Left ventricle myocardium superior (tissue), 1 donor: Measurements from ENCODE around the gene FOXP1. TPM values are rescaled to one million over a fixed set of nuclear protein-coding genes. Genes with fewer than 3 reads are reported as not detected.
"Not testable (repeated sequence)": the region's sequence is repeated elsewhere in the genome, so short reads cannot be mapped to it uniquely, and the experiment has no call there.

Source experiments
- ATAC-seq: fragments of 200-7000 bp; cut with Tn5 transposase; one replicate; pipeline ENCODE4 v1.9.1; 2020; ENCODE audit warnings: mild to moderate bottlenecking, moderate library complexity
- DNase-seq: peaks from one replicate; pipeline ENCODE4 v3.0.0-alpha.2; 2020
- intact Hi-C: fragments of 100-400 bp; cut with micrococcal nuclease; formaldehyde crosslinking; loops from one replicate; pipeline ENCODE4 v1.11.0; 2022
- total RNA-seq: library from RNA; stranded (reverse); fragmentation: NEBNext Ultra II Directional; extraction: Animal tissue kit (Norgen Biotek cat#: 25700); gene quantifications from one replicate; pipeline ENCODE4 v1.2.1, GENCODE V29; 2021
- donor health status: DM: no; HTN: yes; CAD: no; lungs with severe emphysema.

The FOXP1 gene
- total RNA-seq, 1 donor from 2014 or later = 35.2 TPM

DNA sequence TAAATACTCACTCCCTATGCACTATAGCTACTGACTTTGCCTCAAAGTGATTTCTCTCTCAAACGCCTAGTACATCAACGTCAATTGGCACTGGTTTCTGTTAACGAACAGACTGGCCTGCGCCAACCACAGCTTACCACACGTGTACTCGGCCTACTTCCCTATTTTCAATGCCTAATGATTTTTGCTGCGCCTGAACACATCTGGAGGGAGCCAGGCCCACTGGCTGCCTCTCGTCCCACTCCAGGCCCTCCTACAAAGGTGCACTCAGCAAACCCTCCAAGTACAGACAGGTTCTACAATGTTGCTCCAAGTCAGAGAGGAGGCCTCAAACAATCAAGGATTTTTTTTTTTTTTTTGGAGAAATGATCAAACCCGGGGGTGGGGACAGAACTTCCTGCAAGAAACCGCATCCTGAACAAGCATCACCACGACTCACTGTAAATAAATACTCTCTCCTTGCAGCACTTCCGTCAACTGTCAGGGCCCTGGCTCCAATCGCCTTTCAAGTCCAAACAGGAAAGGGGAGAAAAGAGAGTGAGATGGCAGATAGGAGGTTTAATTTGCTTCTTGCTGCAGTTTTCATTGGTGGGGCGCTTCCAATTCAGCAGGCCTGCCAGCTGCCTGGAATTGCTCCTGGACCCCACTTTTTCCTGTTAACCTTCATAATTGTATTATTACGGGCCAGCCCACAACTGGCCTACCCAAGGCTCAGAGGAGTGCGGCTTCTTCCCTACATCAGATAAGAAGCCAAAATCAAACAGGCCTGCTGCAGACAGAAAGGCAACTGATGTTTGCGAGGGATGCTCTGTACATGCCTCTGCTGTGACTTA is 139.3 kb downstream of the FOXP1 start:
- peak; percentile 69 for ATAC-seq
- intact Hi-C loops = no loop called here
- DNase-seq = peak; percentile 58

- DNase-seq (no peak), ATAC-seq (no peak)
- intact Hi-C loops = no loop called here
Observed at GRCh38 chr3:71443332-71443731, 140.2 kb downstream of the FOXP1 start.

GRCh38 chr3:71442652-71443042 is 140.9 kb downstream of the FOXP1 start:
- ATAC-seq (no peak), DNase-seq (no peak)
- intact Hi-C loops = no loop called here

GRCh38 chr3:71441925-71442651 is 141.4 kb downstream of the FOXP1 start:
- ATAC-seq (no peak), DNase-seq (no peak)
- intact Hi-C loops = no loop called here

DNA sequence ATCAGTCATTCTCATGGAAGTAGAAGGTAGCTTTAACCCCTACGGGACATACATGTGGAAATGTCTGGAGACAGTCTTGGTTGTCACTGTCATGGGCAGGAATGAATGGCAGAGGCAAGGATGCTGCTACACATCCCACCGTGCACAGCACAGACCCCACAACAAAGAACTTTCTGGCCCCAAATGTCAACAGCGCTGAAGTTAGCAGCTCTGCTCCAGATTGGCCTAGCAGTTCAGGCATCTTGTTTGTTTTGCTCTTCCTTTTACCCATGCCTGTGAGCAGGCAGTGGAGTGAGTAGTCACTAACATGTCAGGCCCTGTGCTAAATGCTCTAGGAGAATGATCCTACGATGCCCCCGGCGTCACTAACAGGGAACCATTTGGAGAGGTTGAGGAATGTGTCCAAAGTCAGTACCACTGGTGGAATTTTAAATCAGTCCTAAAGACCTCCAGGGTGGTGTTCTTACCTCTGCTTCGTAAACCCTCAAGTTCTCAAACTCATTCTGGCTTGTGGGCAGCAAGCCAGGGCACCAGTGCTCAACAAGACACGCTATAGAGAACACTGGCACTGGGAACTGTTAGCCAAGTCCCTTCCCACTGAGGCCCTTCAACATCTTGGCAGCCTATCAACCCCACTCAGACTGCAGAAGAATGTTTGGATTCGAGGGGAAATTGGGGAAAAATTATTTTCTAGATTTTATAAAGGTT is 142.2 kb downstream of the FOXP1 start:
- DNase-seq (peak; percentile 66), ATAC-seq (peak; percentile 55)
- intact Hi-C loops = no loop called here

- ATAC-seq (no peak), DNase-seq (no peak)
- intact Hi-C loops = no loop called here
Observed at GRCh38 chr3:71438904-71439303, 144.6 kb downstream of the FOXP1 start.

- intact Hi-C loops = no loop called here
- ATAC-seq (no peak), DNase-seq (no peak)
Observed at GRCh38 chr3:71438071-71438685, 145.3 kb downstream of the FOXP1 start.

DNA sequence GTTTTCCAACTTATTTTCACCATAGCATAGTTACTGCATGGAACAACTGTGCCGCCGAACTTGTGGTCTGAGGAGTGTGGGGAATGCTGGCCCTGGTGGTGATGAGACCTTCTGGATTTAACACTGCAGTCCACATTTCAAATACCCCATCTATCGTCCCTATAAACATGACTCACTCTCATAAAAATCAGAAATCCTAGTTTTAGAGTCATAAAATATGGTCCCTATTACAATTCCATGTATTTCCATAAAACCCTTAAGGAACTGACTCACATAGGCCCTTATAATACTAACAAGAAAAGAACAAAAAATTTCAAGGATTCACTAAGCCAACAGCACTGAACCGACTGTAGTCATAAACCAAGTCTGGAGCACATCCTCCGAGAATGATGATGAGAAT is 147.2 kb downstream of the FOXP1 start:
- ATAC-seq = no peak
- no peak for DNase-seq
- intact Hi-C loops = no loop called here

- ATAC-seq, intact Hi-C loops, DNase-seq: not testable (repeated sequence)
Observed at GRCh38 chr3:71435836-71436235, 147.7 kb downstream of the FOXP1 start.

DNA sequence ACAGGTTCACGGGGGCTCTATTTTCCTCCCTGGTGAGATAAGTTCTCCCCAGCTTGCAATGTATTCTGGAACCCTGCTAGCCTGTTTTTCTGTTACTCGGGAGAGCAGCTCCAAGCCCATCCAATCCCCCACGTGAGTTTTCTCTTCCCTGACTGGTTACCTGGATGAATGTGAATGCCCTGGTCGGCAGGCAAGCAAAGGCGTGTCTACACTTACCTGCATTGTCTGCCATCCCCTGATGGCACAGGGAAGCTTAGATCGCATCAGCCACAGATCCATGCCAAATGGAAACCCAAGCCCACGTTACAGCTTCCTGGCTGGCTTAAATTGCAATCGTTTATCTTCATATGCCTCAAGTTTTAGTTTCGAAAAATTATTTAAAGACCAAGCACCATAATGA is 149.9 kb downstream of the FOXP1 start:
- DNase-seq (no peak), ATAC-seq (no peak)
- intact Hi-C loops = no loop called here

- peak; percentile 51 for DNase-seq
- ATAC-seq = peak; percentile 74
- intact Hi-C loops = no loop called here
Observed at GRCh38 chr3:71432044-71432975, 151.2 kb downstream of the FOXP1 start.

DNA sequence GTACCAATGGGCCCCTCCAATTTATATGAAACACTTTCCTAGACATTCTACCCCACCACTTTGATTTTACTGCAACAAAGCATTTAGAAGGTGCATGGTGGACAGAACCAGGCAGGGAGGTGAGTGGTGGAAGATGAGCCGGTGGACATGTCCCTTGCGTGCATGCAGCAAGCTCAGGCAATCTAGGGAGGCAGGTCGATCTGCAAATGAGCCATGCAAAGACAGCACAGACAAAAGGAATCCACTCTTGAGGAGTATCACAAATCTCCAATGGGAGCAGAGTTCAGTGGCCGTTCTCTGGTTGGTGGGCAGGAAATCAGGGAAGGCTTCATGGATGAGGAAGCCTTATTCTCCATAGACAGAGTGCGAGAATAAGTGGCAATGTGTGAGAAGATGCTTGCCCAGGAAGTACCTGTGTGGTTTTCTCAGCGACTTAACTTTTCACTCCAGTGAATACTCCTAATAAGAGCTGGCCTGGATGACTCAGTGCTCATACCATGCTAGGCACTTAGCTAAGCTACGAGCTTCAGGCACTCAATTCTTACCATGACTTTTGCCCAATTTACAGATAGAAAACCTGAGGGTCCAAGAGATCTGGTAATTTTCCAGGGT is 152.5 kb downstream of the FOXP1 start:
- DNase-seq (no peak), ATAC-seq (no peak)
- intact Hi-C loops = no loop called here

DNA sequence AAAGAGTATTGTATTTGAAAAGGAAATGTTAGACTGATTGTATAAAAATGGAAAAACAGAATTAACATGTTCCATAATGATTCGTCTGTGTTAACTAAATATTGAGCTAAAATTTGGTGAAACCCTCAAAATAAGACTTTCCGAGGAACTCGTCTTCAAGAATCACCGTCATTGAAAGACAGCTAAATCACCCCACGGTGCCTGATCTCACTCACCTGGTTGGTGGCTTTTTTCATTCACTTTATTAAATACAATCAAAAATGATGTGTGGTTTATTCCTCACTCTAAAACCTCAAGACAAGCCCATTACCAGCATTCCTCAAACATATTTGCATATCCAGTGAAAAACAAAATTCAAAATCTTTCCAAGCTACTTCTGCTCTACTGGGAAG is 153.9 kb downstream of the FOXP1 start:
- ATAC-seq (no peak), DNase-seq (no peak)
- intact Hi-C loops = no loop called here

DNA sequence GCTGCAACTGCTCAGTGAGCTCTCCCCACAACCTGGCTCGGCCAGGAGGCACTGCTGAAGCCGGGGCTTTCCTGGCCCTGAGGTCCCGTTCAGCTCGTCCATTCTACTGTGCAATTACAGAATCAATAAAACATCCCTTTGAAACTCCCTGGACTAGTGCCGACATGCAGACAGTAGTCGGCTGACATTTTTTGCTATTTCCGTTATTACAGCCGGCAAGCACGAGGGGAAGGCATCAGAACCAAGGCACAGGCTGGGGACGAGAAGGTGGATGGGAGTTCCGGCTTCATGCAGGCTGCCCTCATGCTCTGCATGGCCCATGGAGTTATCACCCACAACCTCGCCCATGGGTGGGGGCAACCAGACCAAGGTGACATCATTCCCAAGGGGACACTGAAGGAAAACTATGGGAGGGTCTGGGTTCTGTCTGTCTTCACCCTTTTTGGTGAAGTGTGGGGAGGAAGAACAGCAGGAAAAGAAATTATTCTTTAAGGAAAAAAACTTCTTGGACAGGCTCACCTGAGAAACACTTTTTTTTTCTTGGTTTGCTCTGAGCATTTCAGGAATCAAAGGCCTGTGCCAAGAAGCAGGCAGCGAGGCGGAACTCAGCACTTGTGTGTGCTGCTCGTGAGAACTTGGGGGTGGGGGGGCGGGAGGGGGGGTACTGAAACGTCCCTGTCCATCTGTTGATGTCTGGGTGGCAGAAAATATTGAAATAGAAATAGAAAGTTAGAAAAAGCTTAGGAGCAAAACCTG is 154.5 kb downstream of the FOXP1 start:
- intact Hi-C loops = no loop called here
- peak; percentile 41 for DNase-seq
- ATAC-seq = peak; percentile 62

GRCh38 chr3:71425491-71426071 is 157.9 kb downstream of the FOXP1 start:
- ATAC-seq = no peak
- intact Hi-C loops = no loop called here
- no peak for DNase-seq

DNA sequence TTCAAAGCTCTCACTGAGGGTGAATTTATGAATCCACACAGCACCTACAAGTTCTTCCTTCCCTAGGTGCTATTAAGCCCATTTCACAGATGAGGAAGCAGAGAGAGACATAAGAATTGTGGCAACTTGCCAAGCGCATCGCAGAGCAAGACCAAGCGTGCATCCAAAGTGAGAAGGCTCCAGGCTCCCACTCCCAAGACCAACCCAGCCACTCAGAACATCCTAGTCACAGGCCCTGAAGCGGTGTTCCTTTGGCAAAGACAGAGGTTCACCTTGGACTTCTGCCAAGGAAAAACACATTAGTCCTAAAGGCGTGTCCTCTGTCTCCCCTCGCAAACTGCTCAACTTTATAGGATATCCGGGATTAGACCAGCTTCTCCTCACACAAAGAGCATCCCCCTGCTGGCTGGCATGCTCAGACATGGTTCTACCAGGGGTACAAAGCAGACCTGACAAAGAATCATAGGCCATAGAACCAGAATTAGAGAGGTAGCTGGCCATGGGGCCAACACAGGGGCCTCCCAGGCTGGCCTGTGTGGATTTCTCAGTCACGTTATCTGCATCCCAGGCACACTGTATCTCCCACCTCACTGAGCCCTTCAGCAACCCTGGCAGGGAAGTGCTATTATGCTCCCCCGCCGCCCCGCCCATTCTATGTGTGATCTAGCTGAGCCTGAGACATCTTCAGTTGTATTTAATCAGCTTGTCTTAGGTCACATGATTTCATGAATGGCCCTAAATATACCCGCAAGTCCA is 160.2 kb downstream of the FOXP1 start:
- ATAC-seq = peak; percentile 92
- DNase-seq = peak; percentile 57
- intact Hi-C loops = no loop called here
